Astrocyte (in vitro differentiated cells and primary cell): ENCODE measurements around the gene CABLES2.

Experiments
- CTCF ChIP-seq: IDR thresholded peaks from 2 replicates; pipeline ENCODE4 v1.5.1; 2011; ENCODE audit warnings: low read depth, mild to moderate bottlenecking, inconsistent platforms, low read length, moderate library complexity; ENCODE audit not compliant: insufficient read depth
- EZH2 ChIP-seq: IDR thresholded peaks from 2 replicates; pipeline ENCODE4 v1.6.1; 2012; ENCODE audit warnings: mild to moderate bottlenecking, low read length, inconsistent platforms; ENCODE audit not compliant: insufficient read depth

DNA sequence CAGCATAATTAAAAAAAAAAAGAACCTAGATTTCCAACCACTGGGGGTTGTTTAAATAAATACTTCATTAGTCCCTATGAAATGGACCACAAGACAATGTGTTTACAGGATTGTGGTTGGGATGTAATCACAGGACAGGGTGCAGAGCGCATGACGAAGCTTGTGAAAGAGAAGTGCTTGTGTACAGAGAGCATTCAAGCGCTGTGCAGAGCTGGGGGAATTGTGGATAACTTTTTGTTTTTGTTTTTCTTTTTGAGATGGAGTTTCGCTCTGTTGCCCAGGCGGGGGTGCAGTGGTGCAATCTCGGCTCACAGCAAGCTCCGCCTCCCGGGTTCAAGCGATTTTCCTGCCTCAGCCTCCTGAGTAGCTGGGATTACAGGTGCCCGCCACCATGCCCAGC, 62.3 kb downstream of the CABLES2 start:
- TF ChIP-seq EZH2 = no peak
- TF ChIP-seq CTCF = no peak
